ENCODE data around the gene EIF3K. TPM values are rescaled to one million over a fixed set of nuclear protein-coding genes. Genes with fewer than 3 reads are reported as not detected.

The EIF3K gene
- polyA plus RNA-seq, 6 donors from 2014 or later: 307 to 347 (median 330) TPM

DNA sequence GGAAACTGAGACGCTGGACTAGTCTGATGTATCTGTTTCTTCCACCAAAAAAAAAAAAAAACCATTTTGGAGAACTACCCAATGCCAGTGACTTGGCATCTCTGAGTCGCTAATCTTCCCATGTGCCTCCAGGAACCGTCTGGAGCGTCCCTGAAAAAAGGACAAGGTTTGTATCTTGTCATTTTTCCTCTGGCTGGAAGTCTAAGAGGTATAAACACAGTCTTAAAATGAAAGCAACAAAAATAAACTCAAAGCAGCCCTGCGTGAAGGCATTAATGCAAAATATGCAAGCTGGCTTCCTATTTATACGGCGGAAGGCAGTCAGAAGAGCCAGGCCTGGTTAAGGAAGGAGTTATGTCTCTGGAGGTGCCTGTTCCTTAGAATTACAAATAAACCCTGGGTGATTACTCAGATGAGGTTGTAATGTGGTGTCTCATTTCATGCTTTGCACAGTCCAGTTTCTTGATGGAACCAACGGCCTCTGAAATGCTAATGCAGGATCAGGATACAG lies 48.7 kb downstream of the EIF3K start:
- Mint-ChIP-seq H3K4me3 (peak overlapping the region; percentile 58 to 92 (median 84)), H3K27me3 (no peaks in the 10 kb centered on the region), H3K27ac (peak overlapping the region; percentile 91 to 99 (median 98)), H3K36me3 (no peaks in the 10 kb centered on the region), H3K9me3 (no peaks in the 10 kb centered on the region), H3K4me1 (peaks cover 59 to 95% (median 81%) of the 10 kb centered on the region in 3 donors)
- no peak for DNase-seq
- ATAC-seq (ENCODE audit: low read depth in 2 of 2): peak; percentile 57 to 59

DNA sequence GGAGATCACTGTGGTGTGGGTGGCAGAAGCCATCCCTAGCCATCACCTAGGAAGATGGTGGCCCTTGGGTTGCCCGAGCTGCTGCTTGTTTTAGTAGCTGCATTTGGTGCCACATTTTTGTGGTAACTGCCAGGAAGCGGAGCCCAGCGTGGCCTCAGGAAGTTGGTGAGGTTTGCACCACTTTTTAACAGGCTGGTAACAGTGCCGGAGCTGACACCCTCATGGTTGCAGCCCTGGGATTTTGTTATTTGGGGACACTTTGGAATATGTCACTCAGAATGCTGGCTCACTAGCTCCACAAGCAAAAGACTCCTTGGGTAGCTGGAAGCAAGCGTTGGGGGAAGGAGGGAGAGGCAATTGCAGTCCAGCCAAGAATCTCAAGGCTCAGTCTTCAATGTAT lies 50.6 kb downstream of the EIF3K start:
- ATAC-seq (ENCODE audit: low read depth in 2 of 2) (no peak), DNase-seq (no peak)
- Mint-ChIP-seq H3K27ac (peak overlapping the region in 5 of 6 donors; percentile 16 to 91 (median 66)), H3K36me3 (no peaks in the 10 kb centered on the region), H3K9me3 (no peaks in the 10 kb centered on the region), H3K4me1 (peaks cover 58 to 86% (median 76%) of the 10 kb centered on the region in 3 donors), H3K27me3 (no peaks in the 10 kb centered on the region), H3K4me3 (peak overlapping the region; percentile 9 to 92 (median 80))

DNA sequence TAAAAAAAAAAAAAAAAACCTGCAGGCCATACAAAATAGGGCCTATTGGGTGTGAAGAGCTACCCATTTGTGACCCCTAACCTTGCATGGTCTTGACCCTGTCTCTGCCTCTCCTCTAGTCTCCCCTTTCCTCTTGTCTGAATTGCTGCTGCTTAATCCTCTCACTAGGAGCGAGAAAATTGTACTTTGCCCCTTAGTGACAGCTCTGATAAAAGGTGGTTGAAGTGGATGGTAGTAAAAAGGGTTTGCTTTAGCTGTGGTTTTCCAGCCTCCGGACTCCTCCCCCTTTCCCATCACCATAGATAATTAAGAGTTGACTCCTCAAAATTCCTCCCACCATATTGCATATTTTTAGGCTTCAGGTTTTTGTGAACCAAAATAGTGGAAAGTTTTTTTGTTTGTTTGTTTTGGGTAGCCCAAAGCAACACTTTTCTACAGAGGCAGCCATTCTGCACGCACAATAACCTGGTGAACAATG lies 52.0 kb downstream of the EIF3K start:
- no peaks in the 10 kb centered on the region for H3K27me3 Mint-ChIP-seq
- peak overlapping the region in 1 of 6 donors; percentile 59 for H3K27ac Mint-ChIP-seq
- ATAC-seq (ENCODE audit: low read depth in 2 of 2): no peak
- no peak for DNase-seq
- H3K9me3 Mint-ChIP-seq: no peaks in the 10 kb centered on the region
- H3K36me3 Mint-ChIP-seq: no peaks in the 10 kb centered on the region
- H3K4me3 Mint-ChIP-seq: peak overlapping the region in 1 of 8 donors; percentile 26
- H3K4me1 Mint-ChIP-seq: peaks cover 64 to 86% (median 78%) of the 10 kb centered on the region in 3 donors

DNA sequence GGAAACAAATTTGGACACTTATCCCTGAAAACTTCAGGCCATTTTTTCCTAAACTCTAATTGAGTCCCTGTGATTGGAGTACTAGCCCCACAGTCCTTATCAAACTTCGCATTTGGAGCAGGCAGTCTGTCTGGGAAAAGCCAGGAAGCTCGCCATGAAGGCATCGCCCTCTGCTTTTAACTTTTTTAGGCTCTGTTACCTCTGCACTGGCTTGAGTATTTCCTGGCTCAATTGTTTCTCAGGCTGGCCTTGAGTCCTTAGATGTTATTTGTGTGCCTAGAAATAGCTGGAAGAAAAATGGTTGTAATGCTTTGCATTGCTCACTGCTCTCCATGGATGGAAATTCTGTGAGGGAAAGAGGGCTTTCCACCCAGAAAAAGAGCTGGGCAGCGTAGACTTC lies 52.7 kb downstream of the EIF3K start:
- Mint-ChIP-seq H3K4me3 (no peak overlapping the region), H3K9me3 (no peaks in the 10 kb centered on the region), H3K27ac (peak overlapping the region in 1 of 6 donors; percentile 38), H3K27me3 (no peaks in the 10 kb centered on the region), H3K4me1 (peaks cover 66 to 86% (median 78%) of the 10 kb centered on the region in 3 donors), H3K36me3 (no peaks in the 10 kb centered on the region)
- ATAC-seq (ENCODE audit: low read depth in 2 of 2) (no peak), DNase-seq (no peak)

DNA sequence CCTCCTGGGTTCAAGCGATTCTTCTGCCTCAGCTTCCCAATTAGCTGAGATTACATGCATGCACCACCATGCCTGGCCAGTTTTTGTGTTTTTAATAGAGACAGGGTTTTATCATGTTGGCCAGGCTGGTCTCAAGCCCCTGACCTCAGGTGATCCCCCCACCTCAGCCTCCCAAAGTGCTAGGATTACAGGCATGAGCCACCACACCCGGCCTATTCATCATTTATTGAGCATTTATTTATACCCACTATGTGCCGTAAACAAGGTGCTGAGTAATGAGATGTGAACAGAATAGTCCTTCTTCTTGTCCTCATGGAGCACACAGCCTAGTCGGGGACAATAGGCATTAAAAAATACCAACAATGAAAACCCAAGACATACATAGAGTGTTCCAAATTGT lies 54.0 kb downstream of the EIF3K start:
- H3K27ac Mint-ChIP-seq: no peak overlapping the region
- no peaks in the 10 kb centered on the region for H3K27me3 Mint-ChIP-seq
- no peak for ATAC-seq (ENCODE audit: low read depth in 2 of 2)
- H3K4me3 Mint-ChIP-seq: no peak overlapping the region
- DNase-seq: no peak
- H3K36me3 Mint-ChIP-seq: no peaks in the 10 kb centered on the region
- H3K4me1 Mint-ChIP-seq: peaks cover 69 to 86% (median 78%) of the 10 kb centered on the region in 3 donors
- no peaks in the 10 kb centered on the region for H3K9me3 Mint-ChIP-seq

DNA sequence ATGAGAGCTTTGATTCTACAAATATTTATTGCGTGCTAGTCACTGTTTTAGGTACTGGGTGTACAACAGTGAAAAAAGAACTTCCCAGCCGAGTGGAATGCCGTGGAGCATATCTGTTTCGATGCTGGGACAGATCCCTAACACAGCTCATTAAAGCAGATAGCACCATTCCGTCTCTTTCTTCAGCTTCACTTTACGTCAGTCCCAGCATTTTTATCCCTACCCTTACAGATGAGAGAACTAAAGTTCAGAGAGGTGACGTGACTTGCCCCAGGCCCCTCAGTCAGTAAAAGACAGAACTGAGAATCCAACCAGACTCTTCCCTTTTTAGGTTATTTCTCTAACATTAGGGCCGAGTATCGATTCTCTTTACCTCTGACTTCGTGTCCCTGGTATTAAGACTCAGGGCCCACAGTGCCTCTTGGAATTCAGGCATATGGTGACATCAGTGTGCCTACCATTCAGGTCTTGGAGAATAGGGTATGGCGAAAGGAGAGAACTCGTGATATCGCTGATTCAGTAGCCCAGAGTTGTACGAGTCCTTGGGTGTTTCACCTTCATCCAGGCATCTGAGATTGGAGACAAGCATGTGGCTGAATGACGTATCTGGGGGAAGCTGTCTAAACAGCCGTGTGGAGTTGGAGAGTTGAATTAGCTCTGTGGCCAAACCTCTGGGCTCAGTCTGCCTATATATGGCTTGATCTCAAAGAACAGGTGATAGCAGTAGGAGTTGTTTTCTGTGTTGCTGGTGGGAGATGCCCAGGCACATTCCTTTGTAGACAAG lies 55.6 kb downstream of the EIF3K start:
- Mint-ChIP-seq H3K27me3 (no peaks in the 10 kb centered on the region), H3K9me3 (no peaks in the 10 kb centered on the region), H3K4me3 (peak overlapping the region in 1 of 8 donors; percentile 8), H3K27ac (peak overlapping the region in 4 of 6 donors; percentile 24 to 92 (median 46)), H3K4me1 (peaks cover 67 to 85% (median 78%) of the 10 kb centered on the region in 3 donors), H3K36me3 (peaks cover 0 to 1% of the 10 kb centered on the region in 2 donors)
- peak in 1 of 2 donors; percentile 27 for ATAC-seq (ENCODE audit: low read depth in 2 of 2)
- DNase-seq: no peak

DNA sequence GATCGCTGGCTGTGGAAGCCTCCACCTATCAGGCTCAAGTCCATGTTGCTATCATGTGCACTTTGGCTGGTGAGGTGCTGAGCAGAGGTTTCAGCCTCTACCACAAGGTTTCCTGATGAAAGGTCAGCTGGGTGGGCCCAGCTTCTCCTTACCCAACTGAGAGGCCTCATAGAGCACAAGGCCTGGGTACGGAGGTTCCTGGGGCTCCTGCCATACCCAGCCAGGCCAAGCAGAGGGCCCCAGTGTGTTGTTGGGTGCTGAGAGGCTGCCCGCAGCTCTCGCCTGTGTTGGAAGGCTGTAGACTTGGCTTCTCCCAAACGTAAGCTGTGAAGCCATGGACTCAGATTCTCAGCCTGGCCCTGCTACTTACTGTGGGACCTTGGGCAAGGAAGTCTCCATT lies 56.6 kb downstream of the EIF3K start:
- Mint-ChIP-seq H3K4me3 (peak overlapping the region in 2 of 8 donors; percentile 41 to 44), H3K27me3 (no peaks in the 10 kb centered on the region), H3K9me3 (no peaks in the 10 kb centered on the region), H3K36me3 (peaks cover 0 to 7% of the 10 kb centered on the region in 2 donors), H3K27ac (peak overlapping the region in 2 of 6 donors; percentile 56 to 58), H3K4me1 (peaks cover 66 to 81% (median 76%) of the 10 kb centered on the region in 3 donors)
- ATAC-seq (ENCODE audit: low read depth in 2 of 2): no peak
- no peak for DNase-seq

DNA sequence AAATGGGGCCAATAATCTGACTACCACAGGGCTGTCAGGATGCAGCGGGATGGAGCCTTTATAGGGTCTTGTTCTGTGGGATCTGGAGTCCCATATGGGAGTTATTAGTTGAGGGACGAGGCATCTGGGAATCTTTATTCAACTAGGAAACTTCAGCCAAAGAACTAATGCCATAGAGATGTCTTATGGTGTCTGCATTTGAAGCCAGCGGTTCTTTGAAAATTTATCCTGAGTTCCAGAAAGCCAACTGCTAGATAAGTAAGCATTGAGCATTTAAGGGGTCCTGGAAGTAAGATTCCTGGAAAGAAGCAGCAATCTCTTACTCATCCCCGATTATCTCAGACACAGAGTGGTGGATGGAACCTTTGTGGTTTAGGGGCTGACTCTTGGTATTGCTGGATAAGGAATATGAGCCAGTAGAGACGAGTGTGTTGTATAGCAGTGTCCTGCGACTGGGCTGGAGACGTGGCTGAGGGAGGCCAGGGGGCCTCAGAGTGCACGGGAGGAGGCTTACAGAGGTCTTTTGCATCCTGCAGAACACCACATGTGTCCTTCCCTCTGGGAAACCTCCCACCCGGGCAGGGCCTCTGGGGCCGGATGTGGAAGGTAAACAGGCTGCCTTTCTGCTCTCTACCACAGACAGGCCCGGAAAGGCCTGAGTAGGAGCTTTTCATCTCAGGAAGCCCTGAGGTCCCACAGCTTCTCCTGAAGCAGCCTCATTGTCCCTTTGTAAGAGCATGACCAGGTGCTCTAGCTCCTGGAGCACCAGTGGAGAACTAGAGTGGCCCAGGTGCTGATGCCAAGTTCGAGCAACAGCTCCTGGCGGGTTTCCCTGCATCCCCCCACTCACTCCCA lies 57.3 kb downstream of the EIF3K start:
- peaks cover 65 to 80% (median 73%) of the 10 kb centered on the region in 3 donors for H3K4me1 Mint-ChIP-seq
- no peak for DNase-seq

DNA sequence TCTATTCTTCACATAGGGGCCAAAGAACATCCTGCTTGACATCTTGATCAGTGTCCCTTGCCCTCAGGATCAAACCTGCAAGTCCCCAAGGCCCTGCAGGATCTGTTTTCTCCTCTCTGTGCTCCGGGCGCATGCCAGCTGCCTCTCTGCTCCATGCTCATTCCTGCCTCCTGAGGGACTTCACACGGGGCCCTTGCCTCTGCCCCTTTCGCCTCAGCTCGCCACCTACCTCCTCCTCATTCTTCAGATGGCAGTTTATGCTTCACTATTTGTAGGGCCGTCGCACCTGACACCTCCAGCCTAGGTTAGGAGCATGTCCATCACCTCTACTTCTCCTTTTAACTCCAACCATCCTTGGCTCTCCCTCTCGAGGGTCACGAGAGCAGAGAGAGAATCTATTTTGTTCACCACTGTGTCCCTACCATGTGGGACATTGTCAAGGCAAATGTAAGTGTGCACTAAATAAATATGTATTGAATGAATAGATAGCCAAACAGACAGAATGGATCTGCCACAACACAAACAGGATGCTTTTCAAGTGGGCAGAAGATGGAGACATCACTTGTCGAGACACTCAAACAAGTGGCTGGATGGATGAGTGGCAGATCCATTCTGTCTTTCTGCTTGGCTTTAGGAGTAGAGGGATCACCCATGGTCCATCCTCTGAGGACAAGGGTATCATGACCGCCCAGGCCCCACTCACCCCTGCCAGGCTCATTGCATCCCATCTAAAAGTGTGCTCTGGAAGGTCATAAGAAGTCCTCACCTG lies 58.1 kb downstream of the EIF3K start:
- Mint-ChIP-seq H3K27ac (peak overlapping the region; percentile 21 to 90 (median 70)), H3K27me3 (no peaks in the 10 kb centered on the region), H3K4me1 (peaks cover 67 to 81% (median 73%) of the 10 kb centered on the region in 3 donors), H3K9me3 (no peaks in the 10 kb centered on the region), H3K36me3 (peaks cover 4 to 7% of the 10 kb centered on the region in 2 donors), H3K4me3 (peak overlapping the region in 6 of 8 donors; percentile 53 to 84 (median 75))
- DNase-seq: no peak
- ATAC-seq (ENCODE audit: low read depth in 2 of 2): no peak

More for the DNA sequence above, 57.3 kb downstream of the EIF3K start:
- Mint-ChIP-seq H3K36me3 (peaks cover under 1 to 7% of the 10 kb centered on the region in 2 donors), H3K9me3 (no peaks in the 10 kb centered on the region), H3K27me3 (no peaks in the 10 kb centered on the region), H3K27ac (peak overlapping the region in 5 of 6 donors; percentile 54 to 90 (median 69)), H3K4me3 (peak overlapping the region in 6 of 8 donors; percentile 51 to 84 (median 68))
- ATAC-seq (ENCODE audit: low read depth in 2 of 2): no peak

DNA sequence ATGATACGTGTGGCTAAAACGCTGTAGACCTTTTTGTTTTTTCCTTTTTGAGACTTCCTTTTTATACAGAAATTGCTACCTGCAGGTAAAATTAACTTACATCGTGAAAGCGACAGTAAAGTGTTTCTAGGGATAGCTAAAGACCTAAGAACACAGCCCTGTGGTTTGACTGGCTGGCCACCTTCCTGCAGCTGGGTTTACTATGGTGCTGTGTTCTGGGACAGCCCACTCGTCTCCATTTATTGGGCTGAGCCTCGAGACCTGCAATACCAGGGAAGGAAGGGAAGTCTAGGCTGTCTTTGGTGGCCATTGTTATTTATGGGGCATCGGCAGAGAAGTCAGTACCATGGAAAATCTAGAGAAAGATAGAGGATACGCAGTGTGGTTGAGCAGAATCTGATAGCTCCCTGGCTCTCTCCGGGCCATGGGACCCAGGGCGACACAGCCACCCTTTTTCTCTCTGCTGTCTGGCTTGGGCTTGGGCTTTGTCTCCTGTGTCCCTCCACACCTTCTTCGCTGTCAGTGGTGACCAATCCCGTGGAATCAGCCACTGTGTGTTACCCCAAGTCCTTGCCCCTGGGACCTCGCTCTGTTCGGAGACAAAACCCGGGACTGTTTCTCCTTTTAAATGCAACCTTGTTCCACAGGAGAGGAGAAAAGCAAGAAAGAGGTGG lies 59.4 kb downstream of the EIF3K start:
- Mint-ChIP-seq H3K27me3 (no peaks in the 10 kb centered on the region), H3K27ac (peak overlapping the region in 5 of 6 donors; percentile 29 to 93 (median 79)), H3K4me1 (peaks cover 74 to 86% (median 83%) of the 10 kb centered on the region in 3 donors), H3K36me3 (peaks cover 4 to 7% of the 10 kb centered on the region in 2 donors), H3K4me3 (peak overlapping the region in 5 of 8 donors; percentile 10 to 82 (median 75)), H3K9me3 (no peaks in the 10 kb centered on the region)
- DNase-seq (no peak), ATAC-seq (ENCODE audit: low read depth in 2 of 2) (no peak)

DNA sequence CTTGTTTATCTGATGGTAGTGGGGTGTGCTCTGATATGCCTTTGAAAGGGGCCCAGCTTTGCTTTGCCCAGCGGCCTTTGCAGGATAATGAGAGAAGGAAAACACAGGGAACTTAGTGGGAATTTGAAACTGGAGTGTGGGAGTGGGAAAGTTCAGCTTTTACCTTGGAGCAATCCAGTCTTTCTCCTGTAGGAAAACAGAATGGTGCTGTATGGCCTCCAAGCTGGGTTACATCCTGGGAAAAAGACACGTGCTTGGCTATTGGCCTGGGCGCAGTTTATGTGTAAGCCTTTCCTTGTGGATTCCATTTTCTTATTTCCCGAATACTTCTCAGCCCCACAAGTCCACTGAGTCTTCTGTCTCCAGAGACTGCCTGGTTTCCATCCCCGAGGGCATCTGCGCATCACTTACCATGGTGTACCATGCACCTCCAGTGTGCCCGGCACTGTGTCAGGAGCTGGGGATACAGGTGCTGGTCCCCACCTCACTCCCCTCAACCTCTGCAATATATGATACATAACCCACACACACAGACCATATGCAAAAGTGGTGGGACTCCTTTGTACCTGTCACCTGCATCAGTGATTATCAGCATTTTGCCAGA lies 60.0 kb downstream of the EIF3K start:
- Mint-ChIP-seq H3K4me1 (peaks cover 77 to 90% (median 87%) of the 10 kb centered on the region in 3 donors), H3K27me3 (no peaks in the 10 kb centered on the region), H3K9me3 (no peaks in the 10 kb centered on the region), H3K27ac (peak overlapping the region in 3 of 6 donors; percentile 44 to 90 (median 77)), H3K4me3 (peak overlapping the region in 3 of 8 donors; percentile 50 to 75 (median 57)), H3K36me3 (peaks cover 4 to 7% of the 10 kb centered on the region in 2 donors)
- ATAC-seq (ENCODE audit: low read depth in 2 of 2) (no peak), DNase-seq (no peak)

DNA sequence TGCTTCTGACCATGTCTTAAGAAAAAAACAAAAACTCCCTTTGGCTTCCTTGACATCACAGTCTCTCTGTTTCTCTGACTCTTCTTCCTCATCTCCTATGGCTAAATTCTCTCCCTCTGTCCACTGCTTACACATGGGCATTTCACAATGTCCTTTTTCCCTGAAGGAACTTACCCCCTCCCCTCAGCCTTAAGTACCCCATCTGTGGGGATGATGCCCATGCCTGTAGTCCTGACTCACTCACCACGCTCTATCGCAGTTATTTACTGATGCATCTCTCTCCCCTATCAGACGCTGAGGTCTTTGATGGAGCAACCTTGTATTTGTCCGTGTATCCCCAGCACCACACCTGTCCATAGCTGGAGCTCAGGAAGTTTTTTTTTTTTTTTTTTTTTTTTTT lies 60.9 kb downstream of the EIF3K start:
- DNase-seq (no peak), ATAC-seq (ENCODE audit: low read depth in 2 of 2) (no peak)
- peaks cover 4 to 7% of the 10 kb centered on the region in 2 donors for H3K36me3 Mint-ChIP-seq
- H3K27ac Mint-ChIP-seq: peak overlapping the region in 5 of 6 donors; percentile 5 to 95 (median 67)
- H3K4me3 Mint-ChIP-seq: peak overlapping the region in 1 of 8 donors; percentile 56
- no peaks in the 10 kb centered on the region for H3K27me3 Mint-ChIP-seq
- peaks cover 74 to 88% (median 86%) of the 10 kb centered on the region in 3 donors for H3K4me1 Mint-ChIP-seq
- no peaks in the 10 kb centered on the region for H3K9me3 Mint-ChIP-seq

Measured in naive B cell (primary cell).